Vagina (tissue), 2 donors: ENCODE data around the gene ADAMTS2. TPM values are rescaled to one million over a fixed set of nuclear protein-coding genes. Genes with fewer than 3 reads are reported as not detected.
A peak's percentile ranks its signal among the peaks of the same experiment; 100 is the strongest.

Experiments
- DNase-seq, 2 donors: peaks; one replicate each; pipeline ENCODE4 v3.0.0-alpha.2; 2017; ENCODE audit errors: extremely low spot score in 2 of 2
- H3K27ac ChIP-seq: fragments of 200-600 bp; sonication (generic); one replicate; pipeline ENCODE4 v1.5.1; 2019
- H3K27me3 ChIP-seq: fragments of 200-600 bp; sonication (generic); one replicate; pipeline ENCODE4 v1.5.1; 2019
- H3K36me3 ChIP-seq, 2 donors: fragments of 200-600 bp; sonication (generic); one replicate each; pipeline ENCODE4 v1.5.1; 2017 to 2019
- H3K4me1 ChIP-seq: fragments of 200-600 bp; sonication (generic); one replicate; pipeline ENCODE4 v1.5.1; 2019
- H3K4me3 ChIP-seq, 2 donors: fragments of 200-600 bp; sonication (generic); 1 replicate in 1 of 2; 2 replicates in 1 of 2; pipeline ENCODE4 v1.5.1; 2016 to 2019
- H3K9me3 ChIP-seq: fragments of 200-600 bp; sonication (generic); one replicate; pipeline ENCODE4 v1.5.1; 2019
- CTCF ChIP-seq, 3 experiments: fragments of 450-650 bp in 2 of 3; fragments of 200-600 bp in 1 of 3; sonication (generic) in 1 of 3; IDR thresholded peaks; one replicate each; pipeline ENCODE4 v1.5.1; 2017 to 2019; ENCODE audit warnings: antibody characterized with exemption in 3 of 3, mild to moderate bottlenecking in 2 of 3, moderate library complexity in 2 of 3
- POLR2A ChIP-seq, 2 donors: fragments of 450-650 bp; IDR thresholded peaks; one replicate each; pipeline ENCODE4 v1.6.1; 2017; ENCODE audit warnings: antibody characterized with exemption in 2 of 2, mild to moderate bottlenecking in 2 of 2, moderate library complexity in 2 of 2
- POLR2AphosphoS5 ChIP-seq, 2 donors: sonication (generic); formaldehyde crosslinking; IDR thresholded peaks; one replicate each; pipeline ENCODE4 v1.9.0; 2017; ENCODE audit warnings: antibody characterized with exemption in 2 of 2, mild to moderate bottlenecking in 2 of 2, low read depth in 1 of 2; ENCODE audit not compliant: insufficient read depth in 1 of 2
- intact Hi-C: fragments of 100-400 bp; cut with DNase I; formaldehyde crosslinking; loops from one replicate; pipeline ENCODE4 v1.15.1; 2023
- total RNA-seq: library from RNA; depleted of rRNA; stranded (reverse); fragments of >200 nt; gene quantifications from one replicate; pipeline ENCODE4 v1.2.3, GENCODE V29; 2016

The ADAMTS2 gene
- total RNA-seq, 1 donor from 2014 or later = 17.4 TPM

GRCh38 chr5:179194941-179195381 lies 150.3 kb downstream of the ADAMTS2 start:
- no peak for DNase-seq
- Histone ChIP-seq H3K27ac (peak overlapping the region; percentile 72), H3K27me3 (no peaks in the 10 kb centered on the region), H3K36me3 (no peaks in the 10 kb centered on the region), H3K4me1 (peaks cover 21% of the 10 kb centered on the region), H3K4me3 (no peak overlapping the region), H3K9me3 (no peaks in the 10 kb centered on the region)
- TF ChIP-seq POLR2A (IDR thresholded peaks at IDR 0.05) = no peak
- TF ChIP-seq POLR2AphosphoS5 (IDR thresholded peaks at IDR 0.05; ENCODE audit: insufficient read depth in 1 of 2, low read depth in 1 of 2) = no peak
- TF ChIP-seq CTCF (IDR thresholded peaks at IDR 0.05) = no peak
- intact Hi-C loops = no loop called here

- Histone ChIP-seq H3K27me3 (no peaks in the 10 kb centered on the region), H3K4me1 (peaks cover 21% of the 10 kb centered on the region), H3K9me3 (no peaks in the 10 kb centered on the region), H3K4me3 (no peak overlapping the region), H3K36me3 (no peaks in the 10 kb centered on the region), H3K27ac (no peak overlapping the region)
- TF ChIP-seq POLR2AphosphoS5 (IDR thresholded peaks at IDR 0.05; ENCODE audit: insufficient read depth in 1 of 2, low read depth in 1 of 2) = no peak
- no peak for TF ChIP-seq POLR2A (IDR thresholded peaks at IDR 0.05)
- no peak for TF ChIP-seq CTCF (IDR thresholded peaks at IDR 0.05)
- no peak for DNase-seq
- intact Hi-C loops = no loop called here
Observed at GRCh38 chr5:179194201-179194910, 150.9 kb downstream of the ADAMTS2 start.

DNA sequence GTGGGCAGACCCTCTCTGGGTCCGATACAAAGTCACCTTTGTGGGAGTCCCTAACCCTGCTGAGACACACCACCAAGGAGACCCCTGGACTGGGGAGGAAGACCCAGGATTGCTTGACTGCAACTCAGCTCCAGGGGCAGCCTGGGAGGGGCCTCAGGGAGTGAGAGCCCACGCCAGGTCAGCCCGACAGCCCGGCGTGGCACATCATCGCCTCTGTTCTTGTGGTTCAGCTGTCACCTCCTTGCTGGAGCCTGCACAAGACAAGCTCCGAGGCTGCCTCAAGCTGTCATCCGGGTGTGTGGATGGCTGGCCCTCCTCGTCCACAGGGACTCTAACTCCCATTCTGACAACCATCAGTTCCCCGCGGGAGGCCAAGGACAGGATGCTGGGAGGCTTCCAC lies 151.5 kb downstream of the ADAMTS2 start:
- Histone ChIP-seq H3K27ac (no peak overlapping the region), H3K36me3 (no peaks in the 10 kb centered on the region), H3K9me3 (no peaks in the 10 kb centered on the region), H3K27me3 (no peaks in the 10 kb centered on the region), H3K4me3 (no peak overlapping the region), H3K4me1 (peaks cover 21% of the 10 kb centered on the region)
- intact Hi-C loops = no loop called here
- no peak for DNase-seq
- no peak for TF ChIP-seq CTCF (IDR thresholded peaks at IDR 0.05)
- no peak for TF ChIP-seq POLR2A (IDR thresholded peaks at IDR 0.05)
- no peak for TF ChIP-seq POLR2AphosphoS5 (IDR thresholded peaks at IDR 0.05; ENCODE audit: insufficient read depth in 1 of 2, low read depth in 1 of 2)

GRCh38 chr5:179192891-179193470 lies 152.3 kb downstream of the ADAMTS2 start:
- Histone ChIP-seq H3K4me1 (peaks cover 21% of the 10 kb centered on the region), H3K27ac (no peak overlapping the region), H3K27me3 (no peaks in the 10 kb centered on the region), H3K36me3 (no peaks in the 10 kb centered on the region), H3K9me3 (no peaks in the 10 kb centered on the region), H3K4me3 (no peak overlapping the region)
- no peak for TF ChIP-seq POLR2AphosphoS5 (IDR thresholded peaks at IDR 0.05; ENCODE audit: insufficient read depth in 1 of 2, low read depth in 1 of 2)
- no peak for TF ChIP-seq POLR2A (IDR thresholded peaks at IDR 0.05)
- TF ChIP-seq CTCF (IDR thresholded peaks at IDR 0.05) = no peak
- no peak for DNase-seq
- intact Hi-C loops = no loop called here
